HG03442 (cell line): ENCODE data around the gene NUP153.
"Not testable (repeated sequence)": the region's sequence is repeated elsewhere in the genome, so short reads cannot be mapped to it uniquely, and the experiment has no call there.

Experiments
- ATAC-seq: cut with Tn5 transposase; IDR thresholded peaks from one replicate; pipeline ENCODE4 v1.9.1; 2021; ENCODE audit warnings: mild to moderate bottlenecking, moderate library complexity; ENCODE audit not compliant: unreplicated experiment

Gene NUP153

DNA sequence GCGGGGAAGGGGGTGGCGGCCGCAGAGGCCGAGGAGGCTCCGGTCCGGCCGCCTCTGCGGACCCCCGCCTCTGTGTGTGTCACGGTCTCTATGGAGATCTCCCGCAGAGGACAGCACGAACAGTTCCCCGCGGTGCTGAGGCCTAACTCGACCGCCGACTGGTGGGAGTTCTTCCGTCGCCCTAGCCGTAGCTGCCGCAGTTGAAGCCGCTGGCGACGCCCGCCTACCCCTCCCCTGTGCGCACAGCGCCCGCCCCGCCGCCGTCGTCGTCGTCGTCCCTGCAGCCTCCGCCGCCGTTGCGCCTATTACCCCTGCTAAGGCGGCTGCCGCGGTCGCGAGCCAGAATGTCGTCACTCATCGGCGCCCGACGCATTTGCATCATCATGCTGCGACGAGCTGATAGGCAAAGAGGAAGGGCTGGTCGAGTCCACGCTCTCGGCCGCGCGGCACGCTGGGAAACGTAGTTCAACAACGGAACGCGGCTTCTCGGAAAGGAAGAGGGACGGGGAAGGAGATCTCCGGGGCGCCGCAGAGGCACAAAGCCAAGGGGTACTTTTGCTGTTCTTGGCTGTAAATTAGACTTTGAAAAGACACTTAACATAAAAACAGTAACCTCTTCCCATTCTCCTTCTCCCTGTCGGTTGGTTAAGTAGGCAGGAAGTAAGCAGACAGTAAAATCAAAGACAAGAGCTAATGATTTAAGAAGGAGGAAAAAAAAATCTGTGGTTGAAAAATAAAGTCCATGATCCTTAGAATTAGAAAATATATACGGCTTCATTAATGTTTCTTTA is at the start of gene NUP153:
Gene NUP153 (minus strand): TSS at position 346 of the 791 bp plus-strand sequence. CDS start 538 bp downstream, outside the sequence.
- peak; percentile 62 for ATAC-seq

DNA sequence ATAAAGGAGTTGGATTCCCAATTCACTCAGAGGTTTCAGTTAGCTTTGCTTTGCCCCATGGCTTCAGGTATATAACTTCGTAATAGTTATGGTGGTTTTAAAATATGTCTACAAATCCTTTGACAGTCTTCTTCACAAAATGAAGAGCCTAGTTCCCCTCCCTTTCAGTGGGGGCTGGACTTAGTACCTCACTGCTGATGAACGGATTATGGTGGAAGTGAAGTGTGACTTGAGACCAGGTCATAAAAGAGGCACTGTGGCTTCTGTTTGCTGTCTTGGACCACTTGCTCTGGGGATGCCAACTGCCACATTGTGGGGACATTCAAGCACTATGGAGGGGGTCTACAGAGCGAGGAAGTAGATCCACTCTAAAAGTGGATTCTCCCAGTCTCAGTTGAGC is 47.5 kb upstream of the NUP153 start:
- ATAC-seq, result no peak

DNA sequence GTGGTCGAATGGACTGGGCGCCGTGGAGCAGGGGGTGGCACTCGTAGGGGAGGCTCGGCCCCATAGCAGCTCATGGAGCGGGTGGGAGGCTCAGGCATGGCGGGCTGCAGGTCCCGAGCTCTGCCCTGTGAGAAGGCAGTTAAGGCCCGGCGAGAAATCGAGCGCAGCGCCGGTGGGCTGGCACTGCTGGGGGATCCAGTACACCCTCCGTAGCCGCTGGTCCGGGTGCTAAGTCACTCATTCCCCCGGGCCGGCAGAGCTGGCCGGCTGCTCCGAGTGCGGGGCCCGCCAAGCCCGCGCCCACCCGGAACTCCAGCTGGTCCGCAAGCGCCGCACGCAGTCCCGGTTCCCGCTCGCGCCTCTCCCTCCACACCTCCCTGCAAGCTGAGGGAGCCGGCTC is 38.6 kb upstream of the NUP153 start:
- not testable (repeated sequence) for ATAC-seq

DNA sequence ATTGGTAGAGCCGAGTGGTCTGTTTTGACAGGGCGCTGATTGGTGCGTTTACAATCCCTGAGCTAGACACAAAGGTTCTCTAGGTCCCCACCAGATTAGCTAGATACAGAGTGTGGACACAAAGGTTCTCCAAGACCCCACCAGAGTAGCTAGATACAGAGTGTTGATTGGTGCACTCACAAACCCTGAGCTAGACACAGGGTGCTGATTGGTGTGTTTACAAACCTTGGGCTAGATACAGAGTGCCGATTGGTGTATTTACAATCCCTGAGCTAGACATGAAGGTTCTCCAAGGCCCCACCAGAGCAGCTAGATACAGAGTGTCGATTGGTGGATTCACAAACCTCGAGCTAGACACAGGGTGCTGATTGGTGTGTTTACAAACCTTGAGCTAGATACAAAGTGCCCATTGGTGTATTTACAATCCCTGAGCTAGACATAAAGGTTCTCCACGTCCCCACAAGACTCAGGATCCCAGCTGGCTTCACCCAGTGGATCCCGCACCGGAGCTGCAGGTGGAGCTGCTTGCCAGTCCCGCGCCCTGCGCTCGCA is 38.1 kb upstream of the NUP153 start:
- ATAC-seq, result not testable (repeated sequence)

DNA sequence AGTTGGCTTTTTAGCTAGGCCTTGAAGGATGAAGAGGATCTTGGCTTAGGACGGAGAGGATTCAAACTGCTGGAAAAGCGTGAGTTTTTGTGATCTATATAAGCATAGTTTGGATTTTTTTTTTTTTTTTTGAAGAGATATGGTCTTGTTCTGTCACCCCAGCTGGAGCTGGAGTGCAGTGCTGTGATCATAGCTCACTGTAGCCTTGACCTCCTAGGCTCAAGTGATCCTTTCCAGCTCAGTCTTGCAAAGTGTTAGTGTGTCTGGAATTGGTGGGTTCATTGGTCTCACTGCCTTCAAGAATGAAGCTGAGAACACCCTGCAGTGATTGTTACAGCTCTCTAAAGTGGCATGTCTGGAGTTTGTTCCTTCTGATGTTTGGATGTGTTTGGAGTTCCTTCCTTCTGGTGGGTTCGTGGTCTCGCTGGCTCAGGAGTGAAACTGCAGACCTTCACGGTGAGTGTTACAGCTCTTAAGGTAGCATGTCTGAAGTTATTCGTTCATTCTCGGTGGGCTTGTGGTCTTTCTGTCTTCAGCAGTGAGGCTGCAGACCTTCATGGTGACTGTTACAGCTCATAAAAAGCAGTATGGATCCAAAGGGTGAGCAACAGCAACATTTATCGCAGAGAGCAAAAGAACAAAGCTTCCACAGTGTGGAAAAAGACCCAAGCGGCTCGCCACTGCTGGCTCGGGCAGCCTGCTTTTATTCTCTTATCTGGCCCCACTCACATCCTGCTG is 37.5 kb upstream of the NUP153 start:
- no peak for ATAC-seq

DNA sequence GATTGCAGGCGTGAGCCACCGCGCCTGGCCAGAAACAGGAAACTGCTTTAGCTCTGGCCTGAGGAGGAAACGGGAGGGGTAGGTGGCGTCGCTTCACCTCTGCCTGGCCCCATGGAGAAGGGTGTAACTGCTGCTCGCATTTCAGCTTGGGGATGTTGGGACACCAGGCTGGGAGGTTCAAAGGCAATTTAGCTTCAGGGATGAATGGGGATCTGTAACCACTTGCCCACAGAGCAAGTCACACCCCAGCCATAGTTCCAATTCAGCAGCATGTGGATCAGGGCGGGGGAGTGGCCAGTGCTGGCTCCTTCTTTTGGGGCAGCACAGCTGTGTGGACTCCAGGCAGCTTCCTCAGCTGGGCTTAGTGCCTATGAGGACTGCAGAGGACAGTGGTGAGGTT is 34.8 kb upstream of the NUP153 start:
- no peak for ATAC-seq

DNA sequence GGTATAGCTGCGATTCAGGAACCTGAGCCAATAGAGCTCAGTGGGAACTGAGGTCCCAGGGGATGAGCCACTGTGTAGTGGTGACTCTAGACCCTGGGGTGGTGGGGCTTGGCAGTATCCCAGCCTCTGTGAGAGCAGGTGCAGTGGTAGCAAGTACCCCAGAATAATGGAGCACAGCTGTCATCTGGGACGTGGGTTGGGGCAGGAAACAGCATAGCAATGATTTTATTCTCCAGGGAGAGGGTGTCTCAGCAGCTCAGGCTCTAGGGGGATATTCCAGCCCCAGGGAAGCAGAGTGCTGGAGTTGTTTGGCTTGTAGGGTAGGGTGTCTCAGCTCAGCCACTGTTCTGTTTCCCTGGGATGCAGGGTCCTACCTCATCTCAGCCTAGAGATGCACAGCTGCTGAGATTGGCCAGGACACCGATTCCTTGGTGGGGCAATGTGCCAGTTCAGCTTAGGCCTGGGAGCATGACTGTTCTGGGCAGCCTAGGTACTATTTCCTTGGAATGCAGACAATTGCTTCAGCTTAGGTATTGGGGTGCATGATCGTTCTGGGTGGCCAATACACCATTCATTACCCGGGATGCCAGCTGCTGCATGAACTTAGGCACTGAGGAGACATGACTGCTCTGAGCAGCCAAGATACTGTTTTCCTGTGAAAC is 34.0 kb upstream of the NUP153 start:
- no peak for ATAC-seq

DNA sequence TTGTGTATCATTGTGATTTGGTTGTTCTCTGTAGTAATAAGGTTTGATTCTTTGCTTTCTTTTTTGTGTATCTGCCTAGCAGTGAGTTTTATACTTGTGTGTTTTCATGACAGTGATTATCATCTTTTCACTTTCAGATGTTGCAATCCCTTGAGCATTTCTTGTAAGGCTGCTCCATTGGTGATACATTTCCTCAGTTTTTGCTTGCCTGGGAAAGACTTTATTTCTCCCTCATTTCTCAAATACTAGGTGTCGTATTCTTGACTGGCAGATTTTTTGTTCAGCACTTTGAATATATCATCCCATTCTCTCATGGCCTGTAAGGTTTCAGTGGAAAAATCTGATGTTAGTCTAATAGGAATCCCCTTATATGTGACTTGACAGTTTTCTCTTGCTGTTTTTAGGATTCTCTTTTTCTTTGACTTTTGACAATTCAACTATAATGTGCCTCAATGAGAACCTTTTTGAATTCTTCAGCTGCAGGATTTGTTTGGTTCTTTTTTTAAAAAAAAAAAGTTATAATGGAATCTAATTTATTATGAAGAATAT is 31.1 kb upstream of the NUP153 start:
- ATAC-seq, result no peak

DNA sequence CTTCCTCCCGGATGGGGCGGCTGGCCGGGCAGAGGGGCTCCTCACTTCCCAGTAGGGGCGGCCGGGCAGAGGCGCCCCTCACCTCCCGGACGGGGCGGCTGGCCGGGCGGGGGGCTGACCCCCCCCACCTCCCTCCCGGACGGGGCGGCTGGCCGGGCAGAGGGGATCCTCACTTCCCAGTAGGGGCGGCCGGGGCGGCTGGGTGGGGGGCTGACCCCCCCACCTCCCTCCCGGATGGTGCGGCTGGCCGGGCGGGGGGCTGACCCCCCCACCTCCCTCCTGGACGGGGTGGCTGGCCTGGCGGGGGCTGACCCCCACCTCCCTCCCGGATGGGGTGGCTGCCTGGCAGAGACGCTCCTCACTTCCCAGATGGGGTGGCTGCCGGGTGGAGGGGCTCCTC is 28.6 kb upstream of the NUP153 start:
- not testable (repeated sequence) for ATAC-seq

DNA sequence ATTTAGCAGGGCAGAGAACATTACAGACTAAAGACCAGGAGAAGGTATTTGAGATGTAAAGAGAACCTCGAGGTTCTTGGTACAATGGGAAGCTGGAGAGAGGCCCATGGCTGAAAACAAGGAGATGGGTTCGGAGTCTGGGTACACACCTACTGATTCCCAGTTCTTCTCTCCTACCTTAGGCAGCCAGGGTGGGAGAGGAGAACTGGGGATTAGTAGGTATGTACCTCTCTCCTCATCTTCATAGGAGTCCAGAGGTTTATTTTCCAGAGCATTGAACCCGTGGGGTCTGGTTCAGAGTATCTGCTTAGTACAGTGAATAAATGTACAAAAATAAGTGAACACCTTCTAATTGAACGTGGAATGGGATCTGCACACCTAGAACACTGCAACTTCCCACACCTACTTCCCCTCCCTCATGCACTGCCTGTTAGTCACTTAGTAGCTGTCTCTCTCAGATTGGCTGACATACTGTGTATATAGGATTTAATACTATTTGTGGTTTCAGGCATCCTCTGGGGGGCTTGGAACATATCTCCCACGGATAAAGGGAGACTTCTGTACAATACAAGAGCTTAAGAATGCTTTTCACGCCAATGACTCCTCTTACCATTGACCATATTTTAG is 23.5 kb upstream of the NUP153 start:
- ATAC-seq, result no peak

DNA sequence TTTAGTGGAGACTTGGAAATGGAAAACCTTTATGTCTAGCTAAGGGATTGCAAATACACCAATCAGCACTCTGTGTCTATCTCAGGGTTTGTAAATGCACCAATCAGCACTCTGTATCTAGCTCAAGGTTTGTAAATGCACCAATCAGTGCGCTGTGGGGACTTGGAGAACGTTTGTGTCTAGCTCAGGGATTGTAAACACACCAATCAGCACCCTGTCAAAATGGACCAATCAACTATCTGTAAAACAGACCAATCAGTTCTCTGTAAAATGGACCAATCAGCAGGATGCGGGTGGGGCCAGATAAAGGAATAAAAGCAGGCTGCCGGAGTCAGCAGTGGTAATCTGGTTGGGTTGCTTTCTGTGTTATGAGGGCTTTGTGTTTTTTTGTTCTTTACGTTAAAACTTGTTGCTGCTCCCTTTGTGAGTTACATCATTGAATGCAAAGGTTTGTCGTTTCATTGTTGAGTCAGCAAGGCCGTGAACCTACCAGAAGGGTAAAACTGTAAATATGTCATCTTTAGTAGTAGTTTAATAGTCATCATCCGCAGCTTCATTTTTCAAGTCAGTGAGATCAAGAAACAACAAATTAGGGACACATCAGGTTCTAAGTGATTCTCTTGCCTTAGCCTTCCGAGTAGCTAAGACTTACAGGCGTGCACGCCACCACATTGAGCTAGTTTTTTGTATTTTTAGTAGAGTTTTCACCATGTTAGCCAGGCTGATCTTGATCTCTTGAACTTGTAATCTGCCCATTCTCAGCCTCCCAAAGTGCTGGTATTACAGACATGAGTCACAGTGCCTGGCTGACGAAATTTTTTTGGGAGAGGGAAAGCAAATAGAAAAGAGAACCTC is 22.7 kb upstream of the NUP153 start:
- ATAC-seq, result no peak

DNA sequence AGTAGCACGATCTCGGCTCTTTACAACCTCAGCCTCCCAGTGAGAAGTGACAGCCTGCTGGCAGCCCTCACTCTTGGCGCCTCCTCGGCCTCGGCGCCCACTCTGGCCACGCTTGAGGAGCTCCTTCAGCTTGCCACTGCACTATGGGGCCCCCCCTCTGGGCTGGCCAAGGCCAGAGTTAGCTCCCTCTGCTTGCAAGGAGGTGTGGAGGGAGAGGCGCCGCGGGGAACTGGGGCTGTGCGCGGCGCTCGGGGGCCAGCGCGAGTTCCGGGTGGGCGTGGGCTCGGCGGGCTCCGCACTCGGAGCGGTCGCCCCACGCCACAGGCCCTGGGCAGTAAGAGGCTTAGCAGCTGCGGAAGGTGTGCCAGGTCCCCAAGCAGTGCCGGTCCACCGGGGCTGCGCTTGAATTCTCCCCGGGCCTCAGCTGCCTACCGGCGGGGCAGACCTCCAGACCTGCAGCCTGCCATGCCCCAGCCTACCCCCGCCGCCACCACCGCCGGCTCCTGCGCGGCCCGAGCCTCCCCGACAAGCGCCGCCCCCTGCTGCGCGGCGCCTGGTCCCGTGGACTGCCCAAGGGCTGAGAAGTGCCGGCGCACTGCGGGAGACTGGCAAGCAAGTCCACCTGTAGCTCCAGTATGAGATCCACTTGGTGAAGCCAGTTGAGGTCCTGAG is 22.0 kb upstream of the NUP153 start:
- no peak for ATAC-seq

DNA sequence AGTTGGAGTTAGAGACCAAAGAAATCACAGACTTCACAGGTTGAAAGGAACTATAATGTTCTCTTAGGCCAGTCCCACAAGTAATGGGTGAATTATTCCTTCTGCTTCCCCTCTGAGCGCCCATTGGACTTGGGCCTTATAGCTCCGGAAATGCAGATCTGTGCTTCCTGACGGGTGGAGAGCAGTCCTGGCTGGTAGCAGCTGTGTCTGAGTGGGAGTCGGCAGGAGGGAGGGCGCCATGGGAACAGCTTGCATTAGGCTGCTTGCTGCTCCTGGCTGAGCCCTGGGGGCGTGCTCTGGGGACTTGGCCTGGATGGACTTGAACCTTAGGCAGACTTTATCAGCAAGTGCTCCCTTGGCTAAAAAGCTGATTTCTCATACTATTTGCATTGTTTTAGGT is 18.4 kb upstream of the NUP153 start:
- ATAC-seq, result no peak

DNA sequence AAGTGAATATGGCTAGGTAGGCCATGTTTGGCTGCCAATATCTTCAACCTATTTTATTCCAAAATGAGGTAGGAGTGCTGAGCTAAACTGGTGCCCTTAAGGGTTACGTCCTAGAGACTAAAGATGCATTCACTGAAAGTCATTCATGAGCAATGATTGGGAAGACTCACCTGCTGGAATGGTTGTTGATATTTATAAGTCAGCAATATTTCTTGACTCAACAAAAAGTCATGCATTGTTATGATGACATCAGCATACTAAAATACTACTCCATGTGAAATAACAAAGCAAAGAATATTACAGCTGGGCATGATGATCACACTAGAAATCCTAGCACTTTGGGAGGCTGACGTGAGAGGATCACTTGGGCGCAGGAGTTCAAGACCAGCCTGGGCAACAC is 17.6 kb upstream of the NUP153 start:
- no peak for ATAC-seq

DNA sequence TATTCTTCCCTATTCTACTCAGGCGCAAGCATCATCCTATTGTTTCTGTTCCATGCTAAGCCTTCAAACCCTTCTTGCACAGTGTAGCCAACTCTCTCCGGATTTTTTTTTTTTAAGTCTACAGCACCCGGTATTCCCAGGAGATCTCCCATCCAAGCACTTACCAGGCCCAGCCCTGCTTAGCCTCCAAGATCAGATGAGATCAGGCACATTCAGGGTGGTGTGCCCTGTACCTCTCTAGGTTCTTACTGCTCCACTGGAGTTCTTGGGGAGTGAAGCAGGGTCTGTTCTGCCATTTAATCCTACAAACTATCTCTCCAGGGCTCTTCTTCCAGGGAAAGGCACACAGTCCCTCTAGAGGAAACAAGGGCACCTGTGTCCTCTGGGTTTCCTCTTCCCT is 14.9 kb upstream of the NUP153 start:
- no peak for ATAC-seq

DNA sequence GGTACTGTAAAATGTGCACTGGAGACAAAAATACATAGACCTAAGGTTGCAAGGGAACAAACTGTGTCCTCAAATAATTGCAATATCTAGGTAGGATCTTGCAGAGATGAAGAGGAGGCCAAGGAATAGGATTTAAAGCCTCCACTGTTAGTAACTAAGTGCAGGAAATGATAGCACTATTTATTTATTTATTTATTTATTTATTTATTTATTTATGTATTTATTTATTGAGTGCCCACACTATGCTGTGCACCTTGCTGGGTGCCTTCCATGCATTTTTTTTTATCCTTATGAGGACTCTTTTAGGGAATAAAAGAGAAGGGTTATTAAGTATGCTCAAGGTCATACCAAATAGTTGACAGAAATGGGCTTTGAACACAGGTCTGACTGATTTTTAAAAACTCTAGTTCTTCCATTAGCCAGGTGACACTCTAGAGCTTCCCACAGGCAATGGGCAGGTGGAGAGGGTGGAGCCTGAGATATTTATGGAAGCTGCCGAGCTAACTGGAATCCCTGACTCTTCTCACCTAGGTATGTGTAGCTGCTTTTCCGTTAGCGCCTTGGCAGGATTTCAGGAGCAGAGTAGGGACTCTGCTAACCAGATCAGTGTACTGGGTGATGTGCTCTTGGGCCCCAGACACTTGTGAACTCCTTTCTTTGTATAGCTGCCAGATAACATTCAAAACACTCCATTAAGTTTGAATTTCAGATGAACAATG is 12.8 kb upstream of the NUP153 start:
- no peak for ATAC-seq

DNA sequence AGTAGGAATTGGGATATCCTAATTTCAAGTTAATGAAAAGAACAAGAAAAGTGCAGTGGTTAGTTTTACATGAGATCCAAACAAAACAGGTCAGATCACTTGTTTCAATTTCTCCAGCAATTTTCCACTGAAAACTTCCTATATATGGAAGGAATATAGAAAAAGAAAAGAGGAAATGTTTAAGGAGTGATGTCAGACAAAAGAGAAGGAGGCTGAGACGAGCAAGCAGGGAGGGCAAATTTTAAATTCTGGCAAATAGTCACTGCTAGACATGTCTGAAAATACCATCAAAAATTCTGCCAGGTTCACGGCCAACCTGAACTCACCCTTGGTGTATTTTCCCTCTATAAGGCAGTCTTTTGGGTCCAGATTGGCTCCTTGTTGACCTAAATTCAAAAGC is 9.5 kb upstream of the NUP153 start:
- no peak for ATAC-seq
